ENCODE measurements around the gene NUDT7. TPM values are rescaled to one million over a fixed set of nuclear protein-coding genes. Genes with fewer than 3 reads are reported as not detected.

The NUDT7 gene
- total RNA-seq, 1 donor from 2014 or later: 5.7 TPM

GRCh38 chr16:77684181-77684526, 38.2 kb upstream of the NUDT7 start:
- Histone ChIP-seq H3K9ac (ENCODE audit: low read depth in 1 of 3, low read length in 3 of 3) (no peak overlapping the region), H3K27ac (ENCODE audit: low read depth, low read length) (no peak overlapping the region), H3K36me3 (ENCODE audit: control insufficient read depth in 3 of 3, insufficient read depth in 3 of 3, low read length in 3 of 3) (no peaks in the 10 kb centered on the region), H3K27me3 (ENCODE audit: control insufficient read depth in 3 of 3, insufficient read depth in 3 of 3, low read length in 3 of 3) (no peaks in the 10 kb centered on the region), H3K4me3 (ENCODE audit: low read length in 3 of 3) (no peak overlapping the region), H3K4me1 (ENCODE audit: control insufficient read depth in 3 of 3, insufficient read depth in 3 of 3, low read length in 3 of 3) (peaks cover 0 to 1% (median 0%) of the 10 kb centered on the region in 3 donors), H3K9me3 (ENCODE audit: control insufficient read depth in 3 of 3, low read length in 3 of 3) (no peaks in the 10 kb centered on the region)

GRCh38 chr16:77686385-77686784, 35.9 kb upstream of the NUDT7 start:
- H3K27me3 ChIP-seq (ENCODE audit: control insufficient read depth in 3 of 3, insufficient read depth in 3 of 3, low read length in 3 of 3): peaks cover 0 to 6% (median 0%) of the 10 kb centered on the region in 3 donors
- no peak overlapping the region for H3K9ac ChIP-seq (ENCODE audit: low read depth in 1 of 3, low read length in 3 of 3)
- no peak overlapping the region for H3K27ac ChIP-seq (ENCODE audit: low read depth, low read length)
- H3K36me3 ChIP-seq (ENCODE audit: control insufficient read depth in 3 of 3, insufficient read depth in 3 of 3, low read length in 3 of 3): no peaks in the 10 kb centered on the region
- no peak overlapping the region for H3K4me3 ChIP-seq (ENCODE audit: low read length in 3 of 3)
- H3K9me3 ChIP-seq (ENCODE audit: control insufficient read depth in 3 of 3, low read length in 3 of 3): no peaks in the 10 kb centered on the region
- H3K4me1 ChIP-seq (ENCODE audit: control insufficient read depth in 3 of 3, insufficient read depth in 3 of 3, low read length in 3 of 3): no peaks in the 10 kb centered on the region

GRCh38 chr16:77689971-77690370, 32.3 kb upstream of the NUDT7 start:
- Histone ChIP-seq H3K9me3 (ENCODE audit: control insufficient read depth in 3 of 3, low read length in 3 of 3) (no peaks in the 10 kb centered on the region), H3K9ac (ENCODE audit: low read depth in 1 of 3, low read length in 3 of 3) (no peak overlapping the region), H3K27ac (ENCODE audit: low read depth, low read length) (no peak overlapping the region), H3K4me3 (ENCODE audit: low read length in 3 of 3) (no peak overlapping the region), H3K27me3 (ENCODE audit: control insufficient read depth in 3 of 3, insufficient read depth in 3 of 3, low read length in 3 of 3) (peaks cover 0 to 6% (median 0%) of the 10 kb centered on the region in 3 donors), H3K4me1 (ENCODE audit: control insufficient read depth in 3 of 3, insufficient read depth in 3 of 3, low read length in 3 of 3) (no peaks in the 10 kb centered on the region), H3K36me3 (ENCODE audit: control insufficient read depth in 3 of 3, insufficient read depth in 3 of 3, low read length in 3 of 3) (no peaks in the 10 kb centered on the region)

- no peaks in the 10 kb centered on the region for H3K36me3 ChIP-seq (ENCODE audit: control insufficient read depth in 3 of 3, insufficient read depth in 3 of 3, low read length in 3 of 3)
- H3K4me1 ChIP-seq (ENCODE audit: control insufficient read depth in 3 of 3, insufficient read depth in 3 of 3, low read length in 3 of 3): no peaks in the 10 kb centered on the region
- no peaks in the 10 kb centered on the region for H3K9me3 ChIP-seq (ENCODE audit: control insufficient read depth in 3 of 3, low read length in 3 of 3)
- no peak overlapping the region for H3K9ac ChIP-seq (ENCODE audit: low read depth in 1 of 3, low read length in 3 of 3)
- H3K27me3 ChIP-seq (ENCODE audit: control insufficient read depth in 3 of 3, insufficient read depth in 3 of 3, low read length in 3 of 3): peaks cover 0 to 6% (median 0%) of the 10 kb centered on the region in 3 donors
- no peak overlapping the region for H3K4me3 ChIP-seq (ENCODE audit: low read length in 3 of 3)
- H3K27ac ChIP-seq (ENCODE audit: low read depth, low read length): no peak overlapping the region
Observed at GRCh38 chr16:77690416-77690815, 31.9 kb upstream of the NUDT7 start.

- Histone ChIP-seq H3K4me3 (ENCODE audit: low read length in 3 of 3) (no peak overlapping the region), H3K9ac (ENCODE audit: low read depth in 1 of 3, low read length in 3 of 3) (no peak overlapping the region), H3K9me3 (ENCODE audit: control insufficient read depth in 3 of 3, low read length in 3 of 3) (no peaks in the 10 kb centered on the region), H3K36me3 (ENCODE audit: control insufficient read depth in 3 of 3, insufficient read depth in 3 of 3, low read length in 3 of 3) (no peaks in the 10 kb centered on the region), H3K27ac (ENCODE audit: low read depth, low read length) (no peak overlapping the region), H3K27me3 (ENCODE audit: control insufficient read depth in 3 of 3, insufficient read depth in 3 of 3, low read length in 3 of 3) (peaks cover 0 to 6% (median 0%) of the 10 kb centered on the region in 3 donors), H3K4me1 (ENCODE audit: control insufficient read depth in 3 of 3, insufficient read depth in 3 of 3, low read length in 3 of 3) (no peaks in the 10 kb centered on the region)
Observed at GRCh38 chr16:77692612-77693011, 29.7 kb upstream of the NUDT7 start.

GRCh38 chr16:77696149-77696548, 26.2 kb upstream of the NUDT7 start:
- H3K36me3 ChIP-seq (ENCODE audit: control insufficient read depth in 3 of 3, insufficient read depth in 3 of 3, low read length in 3 of 3): no peaks in the 10 kb centered on the region
- no peaks in the 10 kb centered on the region for H3K4me1 ChIP-seq (ENCODE audit: control insufficient read depth in 3 of 3, insufficient read depth in 3 of 3, low read length in 3 of 3)
- no peak overlapping the region for H3K9ac ChIP-seq (ENCODE audit: low read depth in 1 of 3, low read length in 3 of 3)
- no peak overlapping the region for H3K4me3 ChIP-seq (ENCODE audit: low read length in 3 of 3)
- no peaks in the 10 kb centered on the region for H3K9me3 ChIP-seq (ENCODE audit: control insufficient read depth in 3 of 3, low read length in 3 of 3)
- peaks cover 0 to 2% (median 0%) of the 10 kb centered on the region in 3 donors for H3K27me3 ChIP-seq (ENCODE audit: control insufficient read depth in 3 of 3, insufficient read depth in 3 of 3, low read length in 3 of 3)
- no peak overlapping the region for H3K27ac ChIP-seq (ENCODE audit: low read depth, low read length)

- Histone ChIP-seq H3K4me1 (ENCODE audit: control insufficient read depth in 3 of 3, insufficient read depth in 3 of 3, low read length in 3 of 3) (no peaks in the 10 kb centered on the region), H3K36me3 (ENCODE audit: control insufficient read depth in 3 of 3, insufficient read depth in 3 of 3, low read length in 3 of 3) (no peaks in the 10 kb centered on the region), H3K27me3 (ENCODE audit: control insufficient read depth in 3 of 3, insufficient read depth in 3 of 3, low read length in 3 of 3) (no peaks in the 10 kb centered on the region), H3K9me3 (ENCODE audit: control insufficient read depth in 3 of 3, low read length in 3 of 3) (peaks cover 0 to 5% (median 0%) of the 10 kb centered on the region in 3 donors), H3K4me3 (ENCODE audit: low read length in 3 of 3) (no peak overlapping the region), H3K9ac (ENCODE audit: low read depth in 1 of 3, low read length in 3 of 3) (no peak overlapping the region), H3K27ac (ENCODE audit: low read depth, low read length) (no peak overlapping the region)
Observed at GRCh38 chr16:77700846-77701245, 21.5 kb upstream of the NUDT7 start.

GRCh38 chr16:77705351-77705750, 17.0 kb upstream of the NUDT7 start:
- Histone ChIP-seq H3K27me3 (ENCODE audit: control insufficient read depth in 3 of 3, insufficient read depth in 3 of 3, low read length in 3 of 3) (peaks cover 0 to 7% (median 2%) of the 10 kb centered on the region in 3 donors), H3K9me3 (ENCODE audit: control insufficient read depth in 3 of 3, low read length in 3 of 3) (peaks cover 0 to 5% (median 0%) of the 10 kb centered on the region in 3 donors), H3K9ac (ENCODE audit: low read depth in 1 of 3, low read length in 3 of 3) (no peak overlapping the region), H3K4me3 (ENCODE audit: low read length in 3 of 3) (no peak overlapping the region), H3K4me1 (ENCODE audit: control insufficient read depth in 3 of 3, insufficient read depth in 3 of 3, low read length in 3 of 3) (no peaks in the 10 kb centered on the region), H3K27ac (ENCODE audit: low read depth, low read length) (no peak overlapping the region), H3K36me3 (ENCODE audit: control insufficient read depth in 3 of 3, insufficient read depth in 3 of 3, low read length in 3 of 3) (no peaks in the 10 kb centered on the region)

GRCh38 chr16:77711179-77711578, 11.1 kb upstream of the NUDT7 start:
- Histone ChIP-seq H3K9ac (ENCODE audit: low read depth in 1 of 3, low read length in 3 of 3) (no peak overlapping the region), H3K4me3 (ENCODE audit: low read length in 3 of 3) (no peak overlapping the region), H3K27me3 (ENCODE audit: control insufficient read depth in 3 of 3, insufficient read depth in 3 of 3, low read length in 3 of 3) (peaks cover 0 to 7% (median 2%) of the 10 kb centered on the region in 3 donors), H3K9me3 (ENCODE audit: control insufficient read depth in 3 of 3, low read length in 3 of 3) (peaks cover 0 to 6% (median 2%) of the 10 kb centered on the region in 3 donors), H3K36me3 (ENCODE audit: control insufficient read depth in 3 of 3, insufficient read depth in 3 of 3, low read length in 3 of 3) (no peaks in the 10 kb centered on the region), H3K27ac (ENCODE audit: low read depth, low read length) (no peak overlapping the region), H3K4me1 (ENCODE audit: control insufficient read depth in 3 of 3, insufficient read depth in 3 of 3, low read length in 3 of 3) (no peaks in the 10 kb centered on the region)

- H3K9ac ChIP-seq (ENCODE audit: low read depth in 1 of 3, low read length in 3 of 3): no peak overlapping the region
- no peaks in the 10 kb centered on the region for H3K4me1 ChIP-seq (ENCODE audit: control insufficient read depth in 3 of 3, insufficient read depth in 3 of 3, low read length in 3 of 3)
- H3K27ac ChIP-seq (ENCODE audit: low read depth, low read length): no peak overlapping the region
- no peak overlapping the region for H3K4me3 ChIP-seq (ENCODE audit: low read length in 3 of 3)
- peaks cover 0 to 6% (median 2%) of the 10 kb centered on the region in 3 donors for H3K9me3 ChIP-seq (ENCODE audit: control insufficient read depth in 3 of 3, low read length in 3 of 3)
- no peaks in the 10 kb centered on the region for H3K36me3 ChIP-seq (ENCODE audit: control insufficient read depth in 3 of 3, insufficient read depth in 3 of 3, low read length in 3 of 3)
- H3K27me3 ChIP-seq (ENCODE audit: control insufficient read depth in 3 of 3, insufficient read depth in 3 of 3, low read length in 3 of 3): peaks cover 0 to 7% (median 2%) of the 10 kb centered on the region in 3 donors
Observed at GRCh38 chr16:77711775-77712174, 10.5 kb upstream of the NUDT7 start.

GRCh38 chr16:77715145-77715544, 7.2 kb upstream of the NUDT7 start:
- peaks cover 0 to 6% (median 2%) of the 10 kb centered on the region in 3 donors for H3K9me3 ChIP-seq (ENCODE audit: control insufficient read depth in 3 of 3, low read length in 3 of 3)
- no peaks in the 10 kb centered on the region for H3K36me3 ChIP-seq (ENCODE audit: control insufficient read depth in 3 of 3, insufficient read depth in 3 of 3, low read length in 3 of 3)
- no peaks in the 10 kb centered on the region for H3K4me1 ChIP-seq (ENCODE audit: control insufficient read depth in 3 of 3, insufficient read depth in 3 of 3, low read length in 3 of 3)
- no peak overlapping the region for H3K27ac ChIP-seq (ENCODE audit: low read depth, low read length)
- H3K4me3 ChIP-seq (ENCODE audit: low read length in 3 of 3): no peak overlapping the region
- no peaks in the 10 kb centered on the region for H3K27me3 ChIP-seq (ENCODE audit: control insufficient read depth in 3 of 3, insufficient read depth in 3 of 3, low read length in 3 of 3)
- H3K9ac ChIP-seq (ENCODE audit: low read depth in 1 of 3, low read length in 3 of 3): no peak overlapping the region
